Activated T-cell treated with anti-CD3 and anti-CD28 coated beads for 4 hours (primary cell): Measurements from ENCODE around the gene MMAB.
"Not testable (repeated sequence)": the region's sequence is repeated elsewhere in the genome, so short reads cannot be mapped to it uniquely, and the experiment has no call there.

ENCODE experiments used
- DNase-seq: peaks from one replicate; pipeline ENCODE4 v3.0.0-alpha.2; 2020

Gene MMAB

DNA sequence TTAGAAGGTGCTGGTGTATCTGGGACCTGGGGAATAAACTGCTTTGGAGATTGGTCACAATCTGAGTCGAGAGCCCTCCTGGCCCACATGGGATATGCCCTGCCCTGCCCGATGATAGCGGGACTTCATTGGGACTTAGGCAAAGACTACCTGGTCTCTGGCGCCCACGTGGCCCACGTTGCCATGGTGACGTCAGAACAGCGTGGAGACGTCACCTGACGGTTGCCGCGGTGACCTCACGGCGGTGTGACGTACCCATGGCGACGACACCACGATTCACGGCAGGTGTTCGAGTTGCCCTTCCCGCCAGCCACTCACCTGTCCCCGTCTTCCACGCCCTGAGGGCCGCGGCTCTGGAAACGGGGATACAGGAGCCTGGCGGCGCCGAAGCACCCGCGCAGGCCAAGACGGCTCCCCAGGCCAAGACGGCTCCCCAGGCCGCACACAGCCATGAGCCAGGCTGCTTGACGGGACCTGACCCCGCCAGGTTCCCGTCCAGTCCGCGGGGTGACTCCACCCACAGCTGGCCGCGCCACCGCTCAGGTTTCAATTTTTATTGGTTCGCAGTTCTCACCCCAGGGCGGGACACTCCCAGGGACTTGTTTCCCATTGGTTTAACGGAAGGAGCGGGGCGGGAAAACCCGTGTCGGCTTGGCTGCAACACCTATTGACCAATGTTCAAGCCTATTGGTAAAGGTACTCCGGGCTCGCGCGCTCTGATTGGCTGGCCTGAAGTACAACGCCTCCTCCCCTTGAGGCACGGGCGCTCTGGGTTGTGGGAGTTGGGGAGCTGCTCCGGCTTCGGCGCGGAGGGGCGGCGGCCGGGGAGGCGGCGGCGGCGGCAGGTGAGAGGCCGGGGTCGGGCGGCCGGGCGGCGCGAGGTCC, at the start of gene MMAB, which contains the start of gene MVK:
MMAB (minus strand) TSS at position 476 of the 885 bp plus-strand sequence; CDS start at position 452, 24 bp downstream.
MVK (plus strand) TSS at position 766 of the 885 bp plus-strand sequence. CDS start 1,029 bp downstream, outside the sequence.
- DNase-seq, result peak; percentile 95

DNA sequence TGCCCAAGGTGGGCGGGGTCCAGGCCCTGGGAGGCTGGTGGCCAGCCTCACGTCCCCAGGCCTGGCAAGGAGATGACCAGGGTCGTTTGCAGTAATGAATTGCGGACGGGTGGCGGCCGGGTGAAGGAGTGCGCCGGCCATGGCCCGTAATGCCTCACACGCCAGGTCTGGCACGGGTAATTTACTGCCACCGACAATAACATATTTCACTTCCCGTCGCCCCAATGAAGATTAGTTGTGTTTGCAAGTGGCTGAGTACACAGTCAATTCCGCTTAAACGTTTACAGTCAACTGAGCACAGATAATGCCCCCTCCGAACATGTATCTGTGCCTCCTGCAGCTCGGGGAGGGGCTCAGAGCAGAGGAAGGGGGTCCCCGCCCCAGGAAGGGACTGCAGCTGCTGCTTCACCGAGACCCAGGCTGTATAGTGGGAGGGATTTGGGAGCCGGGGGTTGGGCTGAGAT, 48.6 kb upstream of the MMAB start:
- no peak for DNase-seq

DNA sequence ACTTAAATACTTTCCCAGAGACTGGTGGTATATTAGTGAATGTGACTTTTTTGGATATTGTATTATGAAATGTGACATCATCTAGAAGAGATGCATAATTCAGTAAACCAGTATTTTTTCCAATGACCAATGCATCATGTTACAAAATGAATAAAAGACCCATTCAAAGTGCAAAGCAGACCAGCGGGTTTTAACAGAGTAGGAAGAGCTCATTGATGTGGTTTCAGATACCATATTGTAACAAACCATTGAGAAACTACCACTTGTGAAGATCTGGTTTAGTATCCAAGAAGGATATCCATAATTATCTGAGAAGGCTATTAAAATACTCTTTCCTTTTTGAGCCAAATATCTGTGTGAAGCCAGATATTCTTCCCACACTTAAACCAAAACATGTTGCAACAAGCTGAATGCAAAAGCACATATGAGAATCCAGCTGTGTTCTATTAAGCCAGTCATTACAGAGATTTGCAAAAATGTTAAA, 47.9 kb upstream of the MMAB start:
- no peak for DNase-seq

DNA sequence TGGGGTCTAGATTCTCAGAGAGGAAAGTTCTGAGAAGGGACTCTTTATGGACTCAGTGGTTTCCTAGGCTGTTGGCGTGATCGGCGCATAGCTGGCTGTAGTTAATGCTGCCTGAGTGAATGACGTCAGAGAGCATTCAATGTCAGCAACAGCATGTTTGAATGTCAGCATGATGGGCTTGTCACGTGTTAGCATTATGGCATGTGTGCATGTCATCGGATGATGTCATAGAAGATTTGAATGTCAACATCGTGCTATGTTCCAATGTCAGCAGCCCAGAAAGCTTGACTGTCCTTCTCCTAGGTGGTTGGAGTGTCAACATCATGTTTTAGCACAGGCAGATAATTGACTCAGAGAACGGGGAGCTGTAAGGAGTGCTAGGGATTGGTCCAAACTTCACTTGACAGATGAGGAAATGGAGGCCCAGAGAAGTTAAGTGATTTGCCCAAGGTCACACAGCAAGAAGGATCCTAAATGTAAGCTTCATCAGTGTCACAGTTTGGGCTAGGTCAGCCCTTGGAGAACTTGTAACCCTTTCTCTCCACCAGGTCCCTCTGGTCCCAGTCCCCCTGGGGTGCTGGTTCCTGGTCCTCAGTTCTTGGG, 45.8 kb upstream of the MMAB start:
- no peak for DNase-seq

DNA sequence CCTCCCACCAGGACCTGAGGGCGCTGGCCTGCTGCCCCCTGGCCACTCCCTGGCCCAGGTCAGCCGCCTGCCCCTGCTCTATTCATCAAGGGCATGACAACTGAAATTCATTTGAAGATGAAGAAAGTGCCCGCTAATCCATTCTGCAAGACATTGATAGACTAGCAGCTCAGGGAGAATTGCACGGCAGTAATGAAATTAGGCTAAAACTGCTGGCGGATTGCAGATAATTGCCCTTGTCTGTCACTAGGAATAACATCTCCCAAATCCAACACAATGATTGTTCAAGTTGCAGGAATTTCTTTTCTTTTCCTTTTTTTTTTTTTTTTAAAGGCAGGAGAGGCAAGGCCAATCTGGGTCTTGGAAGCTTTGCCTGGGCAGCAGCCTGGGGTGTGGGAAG, 44.8 kb upstream of the MMAB start:
- no peak for DNase-seq

DNA sequence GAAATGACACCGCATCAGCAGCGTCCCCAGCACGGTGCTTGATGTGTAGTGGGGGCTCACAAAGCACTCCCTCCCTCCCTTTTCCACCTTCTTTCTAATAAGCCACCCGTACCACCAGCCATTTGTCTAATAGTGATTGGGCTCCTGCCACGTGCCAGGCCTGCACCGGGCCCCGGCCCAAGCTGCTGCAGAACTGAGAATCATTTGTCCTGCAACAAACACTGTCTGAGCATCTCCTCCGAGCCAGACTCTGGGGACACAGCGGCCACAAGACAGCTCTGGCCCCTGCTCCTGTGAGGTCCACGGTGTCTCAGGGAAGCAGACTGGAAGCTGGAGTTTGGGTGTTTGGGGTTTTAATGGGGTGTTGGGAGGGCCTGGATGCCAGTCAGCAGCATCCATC, 44.2 kb upstream of the MMAB start:
- no peak for DNase-seq

DNA sequence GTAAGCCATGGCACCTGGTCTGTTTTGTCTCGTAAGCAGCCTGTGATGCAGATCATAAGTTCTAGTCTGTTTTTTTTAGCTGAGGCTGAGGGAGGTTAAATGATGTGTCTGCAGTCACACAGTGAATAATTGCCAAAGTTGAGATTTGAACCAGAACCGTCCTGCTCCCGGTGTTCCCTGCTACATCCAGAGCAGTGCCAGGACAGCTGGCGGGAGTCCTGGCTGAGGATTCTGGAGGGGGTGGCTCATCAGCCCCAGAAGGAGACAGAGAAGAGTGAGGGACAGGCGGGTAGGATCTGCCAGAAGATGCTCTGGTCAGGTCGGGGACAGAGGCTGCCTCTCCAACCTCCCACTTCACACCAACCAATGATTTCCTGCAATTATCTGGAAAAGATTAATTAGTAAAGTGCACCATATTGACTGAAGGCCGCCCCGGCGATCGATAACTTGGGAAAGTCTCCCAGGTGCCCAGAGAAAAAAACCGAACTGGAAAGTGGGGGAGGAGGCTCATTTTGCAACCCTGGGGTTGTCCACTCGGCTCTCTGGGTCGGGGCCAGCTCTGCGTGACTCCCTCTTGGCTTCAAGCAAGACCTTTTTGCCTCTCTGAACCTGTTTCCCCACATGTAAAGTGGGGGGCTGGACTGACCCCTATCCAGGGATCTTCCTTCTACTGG, 42.4 kb upstream of the MMAB start:
- no peak for DNase-seq

DNA sequence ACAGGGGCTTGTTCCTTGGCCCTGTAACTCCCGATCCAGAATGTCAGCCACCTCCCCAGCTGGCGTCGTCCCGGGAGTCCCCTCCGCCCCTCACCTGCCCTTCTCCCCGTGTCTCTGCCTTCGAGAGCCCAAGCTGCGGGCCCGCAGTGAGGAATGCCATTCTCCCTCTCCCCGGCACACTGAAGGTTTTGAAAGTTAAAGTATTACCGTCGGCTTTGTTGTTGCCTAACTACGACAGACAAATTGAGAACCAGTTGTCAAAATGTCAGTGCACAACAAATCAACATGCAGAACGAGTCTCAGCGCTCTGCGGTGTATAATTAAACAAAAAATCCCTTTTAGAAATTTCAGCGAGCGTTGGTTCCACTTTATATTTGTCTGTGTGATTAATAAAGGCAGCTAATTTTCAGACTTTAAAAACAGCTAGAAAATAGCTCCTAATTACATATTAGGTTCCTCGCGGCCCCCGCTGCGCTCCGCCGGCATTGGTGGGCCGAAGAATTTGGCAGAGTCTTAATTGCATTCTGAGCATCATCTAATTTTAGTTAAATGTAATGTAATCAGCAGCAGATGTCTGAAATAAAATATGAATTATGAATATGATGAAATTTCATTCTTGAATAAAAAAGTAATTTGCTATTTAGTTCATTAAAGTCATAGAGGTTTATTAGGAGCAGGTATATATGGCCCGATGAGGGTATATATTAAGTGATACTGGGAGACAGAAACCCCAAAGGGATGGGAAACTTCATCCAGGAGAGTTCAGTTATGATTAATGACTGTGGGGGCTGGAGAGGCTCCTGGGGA, 40.5 kb upstream of the MMAB start:
- DNase-seq, result no peak

DNA sequence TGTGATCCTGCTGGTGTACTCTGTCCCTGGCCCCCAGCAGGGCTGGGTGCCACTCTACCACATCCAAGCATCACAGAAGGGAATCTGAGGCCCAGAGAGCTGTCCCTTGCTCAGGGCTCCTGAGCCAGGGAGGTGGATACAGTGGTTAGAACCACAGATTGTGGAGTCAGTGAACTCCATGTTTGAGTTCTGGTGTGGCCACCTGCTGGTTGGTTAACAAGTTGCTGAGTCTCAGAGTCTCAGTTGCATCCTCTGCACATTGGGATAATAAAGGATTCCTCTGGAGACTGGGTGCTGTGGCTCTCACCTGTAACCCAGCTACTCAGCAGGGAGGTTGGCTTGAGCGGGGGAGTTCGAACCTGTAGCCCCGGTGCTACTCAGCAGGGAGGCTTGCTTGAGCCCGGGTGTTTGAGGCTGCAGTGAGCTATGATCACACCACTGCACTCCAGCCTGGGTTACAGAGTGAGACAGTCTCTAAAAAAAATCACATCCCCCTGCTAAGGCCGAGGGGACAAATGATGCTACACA, 39.7 kb upstream of the MMAB start:
- no peak for DNase-seq

DNA sequence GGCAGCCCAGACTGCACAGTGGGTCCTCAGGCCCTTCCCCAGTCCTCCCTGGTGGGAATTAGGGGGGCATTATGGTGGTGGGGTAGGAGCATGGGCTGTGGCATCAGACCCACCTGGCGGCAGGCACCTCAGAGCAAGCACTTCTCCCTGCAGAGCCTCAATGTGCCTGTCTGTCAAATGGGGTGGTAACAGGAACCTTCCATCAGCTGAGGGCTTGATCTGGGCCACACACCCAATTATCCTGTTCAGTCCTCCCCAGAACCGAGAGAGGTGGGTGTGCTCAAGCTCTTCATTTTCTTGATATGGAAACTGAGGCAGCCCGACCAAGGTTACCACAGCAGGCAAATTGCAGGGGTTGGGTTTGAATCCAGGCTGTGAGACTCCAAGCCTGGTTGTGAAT, 38.7 kb upstream of the MMAB start:
- no peak for DNase-seq

DNA sequence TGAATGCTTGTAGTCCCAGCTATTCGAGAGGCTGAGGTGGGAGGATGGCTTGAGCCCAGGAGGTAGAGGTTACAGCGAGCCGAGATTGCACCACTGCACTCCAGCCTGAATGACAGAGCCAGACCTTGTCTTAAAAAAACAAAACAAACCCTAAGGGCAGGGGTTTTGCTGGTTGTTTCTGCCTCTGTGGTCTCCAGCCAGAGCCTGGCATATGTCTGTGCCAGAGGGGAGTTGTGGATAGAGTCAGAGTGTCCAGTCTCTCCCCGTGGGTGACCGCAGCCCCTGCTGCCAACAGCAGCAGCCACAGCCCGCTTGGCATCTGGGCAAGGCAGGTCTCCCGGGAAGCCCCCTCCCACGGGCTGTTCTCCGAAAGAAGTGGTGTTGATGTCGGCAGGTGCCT, 37.9 kb upstream of the MMAB start:
- no peak for DNase-seq

DNA sequence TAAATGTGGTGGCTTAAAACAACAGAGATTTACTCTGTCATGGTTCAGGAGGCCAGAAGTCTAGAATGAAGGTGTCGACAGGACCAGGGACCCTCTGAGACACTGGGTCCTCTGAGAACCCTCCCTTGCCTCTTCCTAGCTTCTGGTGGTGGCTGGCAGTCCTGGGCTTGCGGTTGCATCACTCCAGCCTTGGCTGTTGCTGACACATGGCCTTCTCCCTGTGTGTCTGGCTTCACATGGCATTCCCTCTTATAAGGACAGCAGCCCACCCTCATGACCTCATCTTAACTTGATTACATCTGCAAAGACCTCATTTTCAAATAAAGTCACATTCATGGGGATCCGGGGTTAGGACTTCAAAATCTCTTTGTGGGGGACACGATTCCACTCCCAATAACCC, 37.2 kb upstream of the MMAB start:
- DNase-seq, result no peak

DNA sequence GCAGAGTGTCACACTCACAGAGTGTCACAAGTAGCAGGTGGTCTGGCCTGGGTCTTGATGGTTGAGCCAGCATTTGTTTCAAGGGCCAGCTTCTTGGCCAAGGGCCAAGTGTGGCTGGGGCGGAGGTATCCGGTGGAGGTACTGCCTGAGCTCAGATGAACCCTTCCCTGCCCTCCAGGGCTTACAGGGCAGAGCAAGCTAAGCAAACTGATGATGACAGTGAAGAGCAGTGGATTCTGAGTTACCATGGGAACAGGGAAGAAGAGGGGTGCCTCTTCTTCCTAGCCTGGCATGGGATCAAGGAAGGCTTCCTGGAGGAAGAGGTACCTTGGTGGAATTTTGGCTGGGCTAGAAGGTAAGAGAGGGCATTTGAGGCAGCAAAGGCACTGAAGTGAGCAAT, 36.0 kb upstream of the MMAB start:
- DNase-seq, result no peak

DNA sequence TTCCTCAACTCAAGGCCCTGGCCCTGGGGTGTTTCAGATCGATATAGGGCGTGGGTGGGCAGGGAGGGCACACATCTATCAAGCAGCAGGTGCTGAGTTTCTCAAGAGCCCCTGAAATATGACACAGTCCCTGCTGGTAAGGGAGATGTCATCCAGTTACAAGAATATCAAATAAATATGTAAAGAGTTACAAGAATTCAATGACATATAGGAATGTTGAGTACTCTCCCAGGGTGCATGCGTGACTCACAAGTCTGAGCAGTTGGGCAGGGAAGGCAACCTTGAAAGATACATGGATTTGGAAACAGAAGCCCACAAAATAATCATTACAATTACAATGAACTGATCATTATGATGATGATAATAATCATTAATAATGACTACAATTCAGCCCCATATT, 35.5 kb upstream of the MMAB start:
- DNase-seq, result no peak

DNA sequence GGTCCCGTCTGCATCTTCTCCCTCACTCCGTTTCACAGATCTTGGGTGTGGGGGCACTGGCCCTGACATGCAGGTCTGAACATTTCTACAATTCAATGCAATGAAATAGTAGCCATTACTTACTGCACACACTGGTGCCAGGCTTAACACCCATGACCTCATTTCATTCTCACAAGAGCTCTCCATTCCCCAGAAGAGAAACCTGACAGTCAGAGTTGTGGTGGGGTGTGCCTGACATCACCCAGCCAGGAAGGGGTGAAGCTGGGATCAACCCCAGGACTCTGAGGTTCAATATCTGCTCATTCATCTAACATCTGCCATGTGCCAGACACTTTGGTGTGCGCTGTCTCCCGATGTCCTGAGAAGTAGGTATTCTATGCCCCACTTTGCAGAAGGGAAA, 35.0 kb upstream of the MMAB start:
- no peak for DNase-seq

DNA sequence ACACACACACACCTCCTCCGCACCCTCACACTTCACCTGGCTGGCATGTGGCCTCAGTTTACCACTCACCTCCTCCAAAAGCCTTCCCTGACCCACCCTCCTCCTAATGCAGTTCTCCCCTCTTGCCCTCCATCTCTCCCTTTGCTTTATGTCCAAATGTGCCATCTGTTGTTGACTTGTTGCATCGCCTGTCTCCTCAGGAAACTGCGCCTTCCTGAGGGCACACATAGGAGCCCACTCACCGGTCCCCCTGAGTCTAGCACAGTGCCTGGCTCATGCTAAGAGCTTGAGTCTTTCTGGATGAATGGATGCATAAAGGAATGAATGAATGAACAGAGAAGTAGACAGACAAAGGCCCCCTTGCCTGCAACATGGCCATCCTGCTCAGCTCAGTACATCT, 34.3 kb upstream of the MMAB start:
- no peak for DNase-seq

DNA sequence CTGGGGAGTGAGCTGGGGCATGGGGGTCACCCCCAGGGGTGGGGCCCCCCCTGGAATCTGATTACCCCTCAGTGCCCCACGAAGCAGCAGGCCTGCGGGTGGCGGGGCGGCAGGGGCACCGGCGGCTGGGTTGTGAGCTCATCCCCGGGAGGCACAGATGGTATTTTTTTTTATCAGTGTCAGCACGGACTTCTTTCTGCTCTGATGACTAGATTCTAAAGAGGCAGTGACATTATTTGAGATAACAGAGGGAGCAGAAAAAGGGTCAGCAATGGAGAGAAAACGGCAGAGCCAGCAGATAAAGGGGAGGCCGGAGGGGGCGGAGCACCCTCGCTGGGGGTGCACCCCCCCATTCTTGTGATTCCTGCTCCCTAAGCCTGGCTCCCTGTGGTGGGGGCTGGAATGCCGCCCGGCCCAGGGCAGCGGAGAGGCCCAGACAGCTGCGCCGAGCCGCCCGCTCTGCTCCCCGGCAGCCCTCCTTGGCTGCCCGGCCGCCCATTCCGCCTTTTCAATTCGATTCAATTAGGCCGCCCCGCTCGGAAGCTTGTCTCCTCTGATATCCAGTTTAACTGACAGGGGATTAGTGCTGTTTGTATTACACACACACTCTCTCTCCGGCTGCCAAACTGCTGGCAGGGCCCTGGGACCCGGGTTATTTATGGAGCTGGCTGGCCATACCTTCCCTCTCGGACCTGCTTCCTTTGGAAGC, 33.2 kb upstream of the MMAB start:
- no peak for DNase-seq

DNA sequence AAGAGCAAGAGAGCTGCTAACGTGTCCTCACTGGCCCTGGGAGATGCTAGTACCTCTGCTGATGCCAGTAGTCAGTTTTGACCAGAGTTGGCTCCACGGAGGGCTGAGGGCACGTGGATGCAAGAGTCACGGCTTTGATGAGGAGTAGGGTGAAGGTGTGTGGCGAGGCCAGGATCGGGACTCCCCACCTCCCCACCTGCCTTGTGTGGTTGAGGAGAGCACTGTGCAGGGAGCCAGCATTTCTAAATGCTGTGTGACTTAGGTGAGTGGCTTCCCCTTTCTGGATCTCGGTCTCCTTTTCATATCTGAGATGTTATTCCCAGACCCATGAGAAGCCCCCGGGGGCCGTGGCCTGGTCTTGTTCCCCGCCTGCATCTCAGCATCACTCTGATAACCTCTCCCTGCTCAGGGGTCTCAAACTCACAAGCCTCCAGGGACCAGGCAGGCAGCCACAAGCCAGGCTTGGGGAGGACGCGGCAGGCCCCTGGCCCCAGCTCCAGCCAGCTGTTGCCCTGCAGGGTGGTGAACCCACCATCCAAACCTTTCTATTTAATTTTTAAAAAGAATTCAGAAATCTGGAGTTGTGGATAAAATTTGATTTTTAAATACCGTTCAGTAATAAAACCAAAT, 32.4 kb upstream of the MMAB start:
- DNase-seq, result no peak

DNA sequence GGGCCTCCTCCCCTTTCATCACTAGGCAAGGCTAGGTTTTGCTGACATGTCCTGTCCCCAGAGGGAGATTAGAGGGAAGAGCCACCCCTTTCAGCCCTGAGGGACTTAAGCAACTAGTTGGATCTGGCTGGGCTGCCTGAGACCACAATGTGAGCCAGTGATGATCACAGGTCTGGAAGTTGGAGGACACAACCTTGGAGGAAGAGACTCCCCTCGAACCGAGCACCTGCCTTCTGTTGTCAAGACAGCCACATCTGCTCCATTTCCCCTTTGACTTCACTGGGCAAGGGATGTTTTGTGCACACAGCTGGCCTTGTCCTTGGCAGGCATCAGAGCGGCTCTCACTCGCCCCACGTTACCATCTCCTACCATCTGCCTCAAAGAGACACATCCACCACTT, 31.7 kb upstream of the MMAB start:
- DNase-seq, result no peak

DNA sequence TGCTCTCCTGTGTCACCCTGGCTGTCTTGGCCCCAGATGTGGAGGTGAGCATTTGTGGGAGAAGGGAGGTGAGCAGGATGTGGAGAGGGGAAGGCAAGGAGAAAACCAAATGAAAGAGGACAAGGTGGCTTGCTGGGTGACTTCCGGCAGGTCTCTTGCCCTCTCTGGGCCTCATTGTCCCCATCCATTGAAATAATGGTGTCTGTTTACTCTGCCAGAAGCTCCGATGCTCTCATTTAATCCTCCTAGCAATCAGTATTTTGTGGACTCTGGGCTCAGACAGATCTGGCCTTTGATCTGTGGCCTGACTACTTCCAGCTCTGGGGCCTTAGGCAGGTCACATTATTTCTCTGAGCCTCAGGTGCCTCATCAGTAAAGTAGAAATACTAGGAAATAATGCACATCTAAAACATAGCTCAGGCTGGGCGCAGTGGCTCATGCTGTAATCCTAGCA, 30.9 kb upstream of the MMAB start:
- no peak for DNase-seq

DNA sequence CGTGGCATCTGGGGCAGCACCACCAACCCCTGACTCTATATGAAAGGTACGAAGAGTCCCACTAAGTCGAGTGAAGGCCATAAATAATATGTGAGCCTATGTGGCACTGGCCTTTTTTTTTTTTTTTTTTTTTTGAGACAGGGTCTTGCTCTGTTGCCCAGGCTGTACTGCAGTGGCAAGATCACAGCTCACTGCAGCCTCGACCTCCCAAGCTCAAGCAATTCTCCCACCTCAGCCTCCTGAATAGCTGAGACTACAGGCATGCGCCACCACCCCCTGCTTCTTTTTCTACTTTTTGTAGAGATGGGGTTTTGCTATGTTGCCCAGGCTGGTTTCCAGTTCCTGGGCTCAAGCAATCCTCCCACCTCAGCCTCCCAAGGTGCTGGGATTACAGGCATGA, 28.8 kb upstream of the MMAB start:
- DNase-seq, result not testable (repeated sequence)
